ENCODE data around the gene SH3GL3. TPM values are rescaled to one million over a fixed set of nuclear protein-coding genes. Genes with fewer than 3 reads are reported as not detected.

The SH3GL3 gene
- total and polyA plus RNA-seq, 2 of the 8 experiments (the other 6 are each of a cell fraction or from before 2014, with no cell fraction given): 14.1 to 19.1 TPM

DNA sequence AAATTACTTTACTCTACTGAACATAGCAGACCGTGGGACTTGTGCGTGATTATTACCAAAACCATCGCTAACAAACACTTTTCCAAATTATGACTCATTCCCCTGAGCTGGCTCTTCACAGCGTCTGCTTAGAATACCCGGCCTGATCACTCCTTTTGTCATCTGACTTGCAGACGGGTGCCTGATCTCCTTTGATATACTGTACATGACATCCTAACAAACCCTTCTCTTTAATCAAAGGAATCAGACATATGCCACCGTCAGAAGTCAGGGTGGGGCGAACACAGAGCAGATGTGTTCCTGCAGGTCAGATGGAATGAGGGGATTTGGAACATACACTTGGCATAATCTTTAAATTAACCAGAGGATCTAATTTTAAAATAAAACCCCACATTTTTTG lies 48.5 kb upstream of the SH3GL3 start:
- Histone ChIP-seq H3K4me2 (ENCODE audit: insufficient read depth in 1 of 2, low read depth in 2 of 2, low read length in 2 of 2) (no peak overlapping the region), H3K14ac (ENCODE audit: insufficient read length) (no peak overlapping the region), H3K27me3 (replicated peaks in 1 of 4; ENCODE audit: control insufficient read depth in 3 of 4, extremely low read depth in 1 of 4, insufficient read depth in 3 of 4, low read length in 3 of 4) (no peaks in the 10 kb centered on the region), H4K5ac (ENCODE audit: insufficient read length, low read depth, low read length) (no peak overlapping the region), H3K4me1 (replicated peaks in 1 of 4; ENCODE audit: control insufficient read depth in 3 of 4, insufficient read depth in 4 of 4, low read length in 3 of 4) (peaks cover 0 to 5% (median under 1%) of the 10 kb centered on the region in 4 experiments; a peak in 3 of 7 replicates), H3K36me3 (ENCODE audit: control insufficient read depth in 2 of 4, insufficient read depth in 4 of 4, low read length in 3 of 4) (no peaks in the 10 kb centered on the region), H2BK120ac (replicated peaks; ENCODE audit: low read depth, low read length) (no peak overlapping the region), H3K4me3 (ENCODE audit: extremely low read depth in 1 of 4, insufficient read depth in 2 of 4, low read depth in 3 of 4, low read length in 4 of 4) (no peak overlapping the region), H2BK15ac (ENCODE audit: low read length) (no peak overlapping the region), H3K9me3 (ENCODE audit: insufficient read depth in 2 of 2, low read depth in 1 of 2, low read length in 1 of 2) (no peaks in the 10 kb centered on the region), H2BK12ac (ENCODE audit: low read depth, low read length) (no peak overlapping the region), H2BK5ac (ENCODE audit: low read depth, low read length) (no peak overlapping the region), H3K18ac (ENCODE audit: extremely low read depth, low read length) (no peak overlapping the region), H4K8ac (ENCODE audit: extremely low read depth, insufficient read depth, low read length) (no peak overlapping the region), H3K4ac (replicated peaks; ENCODE audit: insufficient read length, low read depth, low read length) (no peak overlapping the region), H3K79me2 (ENCODE audit: control insufficient read depth in 1 of 2, insufficient read depth in 2 of 2, low read length in 2 of 2) (no peaks in the 10 kb centered on the region), H4K20me1 (replicated peaks in 1 of 2; ENCODE audit: control insufficient read depth in 1 of 2, insufficient read depth in 2 of 2, low read length in 2 of 2) (no peaks in the 10 kb centered on the region), H3K56ac (replicated peaks; ENCODE audit: insufficient read length, low read depth, low read length) (no peak overlapping the region), H3K79me1 (ENCODE audit: low read depth, low read length) (no peaks in the 10 kb centered on the region), H3K23ac (ENCODE audit: insufficient read length) (no peak overlapping the region), H2BK20ac (ENCODE audit: low read length) (no peak overlapping the region), H2AK5ac (ENCODE audit: low read depth, low read length) (no peak overlapping the region), H3K23me2 (ENCODE audit: low read depth, low read length) (no peaks in the 10 kb centered on the region), H3K27ac (ENCODE audit: low read depth, low read length) (no peak overlapping the region), H4K91ac (replicated peaks; ENCODE audit: insufficient read length, low read length) (no peak overlapping the region), H2AFZ (ENCODE audit: low read length) (no peak overlapping the region), H3K9ac (replicated peaks in 1 of 4; ENCODE audit: extremely low read depth in 1 of 4, low read depth in 3 of 4, low read length in 3 of 4) (no peak overlapping the region)
- CTCF ChIA-PET (ENCODE audit: partially characterized antibody): interaction anchor here (0.9 to 1.1 kb wide), 2 partner anchors 48 to 150 kb away, joined by 3 read pairs; no protein-coding TSS in a partner anchor
- no peak for TF ChIP-seq SP2 (IDR thresholded peaks at IDR 0.05; ENCODE audit: low read length)
- no peak for TF ChIP-seq MAFK (IDR thresholded peaks at IDR 0.05; ENCODE audit: low read depth, low read length)
- no peak for TF ChIP-seq BACH1 (IDR thresholded peaks at IDR 0.05; ENCODE audit: low read length)
- TF ChIP-seq EZH2 (IDR thresholded peaks at IDR 0.05; ENCODE audit: low read depth, low read length, severe bottlenecking): no peak
- no peak for TF ChIP-seq SIN3A (conservative IDR thresholded peaks at IDR 0.05 in 1 of 2, IDR thresholded peaks at IDR 0.05 in 1 of 2; ENCODE audit: low read depth in 1 of 2, low read length in 2 of 2)
- TF ChIP-seq POLR2A (IDR thresholded peaks at IDR 0.05; ENCODE audit: control extremely low read depth in 1 of 2, low read depth in 2 of 2, low read length in 2 of 2): no peak
- TF ChIP-seq SRF (IDR thresholded peaks at IDR 0.05; ENCODE audit: low read depth, low read length): no peak
- POLR2A ChIA-PET (ENCODE audit: partially characterized antibody): no interaction called here
- no peak for FAIRE-seq
- no peak for DNase-seq (ENCODE audit: low read depth in 1 of 2, low spot score in 2 of 2)
- 91% methylated on average over 8 of the region's 8 CpGs; no CpG with 5 or more reads in 1 of the 2 experiments for whole genome bisulfite sequencing, 2 experiments (ENCODE audit: extremely low coverage in 1 of 2, insufficient coverage in 1 of 2, insufficient read length in 1 of 2, insufficient replicate concordance in 2 of 2, low coverage in 1 of 2, low lambda C conversion rate in 2 of 2, missing lambda C conversion rate in 1 of 2)

All from H1 (cell line).